Measurements from ENCODE around the gene NAGLU.

- TF ChIP-seq, protein P1, sequence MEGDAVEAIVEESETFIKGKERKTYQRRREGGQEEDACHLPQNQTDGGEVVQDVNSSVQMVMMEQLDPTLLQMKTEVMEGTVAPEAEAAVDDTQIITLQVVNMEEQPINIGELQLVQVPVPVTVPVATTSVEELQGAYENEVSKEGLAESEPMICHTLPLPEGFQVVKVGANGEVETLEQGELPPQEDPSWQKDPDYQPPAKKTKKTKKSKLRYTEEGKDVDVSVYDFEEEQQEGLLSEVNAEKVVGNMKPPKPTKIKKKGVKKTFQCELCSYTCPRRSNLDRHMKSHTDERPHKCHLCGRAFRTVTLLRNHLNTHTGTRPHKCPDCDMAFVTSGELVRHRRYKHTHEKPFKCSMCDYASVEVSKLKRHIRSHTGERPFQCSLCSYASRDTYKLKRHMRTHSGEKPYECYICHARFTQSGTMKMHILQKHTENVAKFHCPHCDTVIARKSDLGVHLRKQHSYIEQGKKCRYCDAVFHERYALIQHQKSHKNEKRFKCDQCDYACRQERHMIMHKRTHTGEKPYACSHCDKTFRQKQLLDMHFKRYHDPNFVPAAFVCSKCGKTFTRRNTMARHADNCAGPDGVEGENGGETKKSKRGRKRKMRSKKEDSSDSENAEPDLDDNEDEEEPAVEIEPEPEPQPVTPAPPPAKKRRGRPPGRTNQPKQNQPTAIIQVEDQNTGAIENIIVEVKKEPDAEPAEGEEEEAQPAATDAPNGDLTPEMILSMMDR (IDR thresholded peaks at IDR 0.05; ENCODE audit: insufficient read depth, low read length, poor library complexity, severe bottlenecking) = no peak
- no peak for TF ChIP-seq EZH2phosphoT487 (conservative IDR thresholded peaks at IDR 0.05; ENCODE audit: low read length)
Measured at GRCh38 chr17:42586514-42587230, 50.6 kb downstream of the NAGLU start.

Data from SU-DHL-6 (cell line).